Measurements from ENCODE around the gene NPB.

GRCh38 chr17:81939218-81939617 is 37.2 kb downstream of the NPB start:
- no peak for TF ChIP-seq GATA2 (IDR thresholded peaks at IDR 0.05; ENCODE audit: low read depth, low read length)
- TF ChIP-seq GATA3 (IDR thresholded peaks at IDR 0.05; ENCODE audit: low read depth, low read length), result no peak

All from SH-SY5Y (cell line).